Testis (tissue), 2 donors: ENCODE results near the gene SIL1.

Experiments
- CTCF ChIP-seq, 3 experiments: fragments of 450-650 bp in 2 of 3; fragments of 200-600 bp in 1 of 3; sonication (generic) in 1 of 3; IDR thresholded peaks; one replicate each; pipeline ENCODE4 v1.5.1; 2016 to 2019; ENCODE audit warnings: antibody characterized with exemption in 3 of 3, mild to moderate bottlenecking in 2 of 3, moderate library complexity in 1 of 3
- POLR2A ChIP-seq: fragments of 450-650 bp; IDR thresholded peaks from one replicate; pipeline ENCODE4 v1.6.1; 2017; ENCODE audit warnings: antibody characterized with exemption, mild to moderate bottlenecking, moderate library complexity

DNA sequence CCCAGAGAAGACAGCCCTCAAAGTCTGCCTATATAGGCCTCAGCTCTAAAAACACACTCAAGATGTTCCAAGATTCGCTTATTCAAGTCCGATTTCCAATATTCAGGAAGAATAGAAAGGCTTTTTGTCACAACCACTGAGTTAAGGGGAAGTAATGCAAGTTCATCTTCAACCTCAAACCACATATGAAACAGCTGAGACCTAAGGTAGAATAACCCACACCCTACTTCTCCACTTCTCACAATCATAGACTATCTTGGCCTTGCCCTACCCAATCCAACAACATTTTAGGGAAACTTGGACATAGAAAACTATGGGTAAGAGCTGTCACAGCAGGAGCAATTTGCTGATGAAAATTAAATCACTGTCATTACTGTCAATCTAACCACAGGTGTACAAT, 171.0 kb downstream of the SIL1 start:
- TF ChIP-seq CTCF (IDR thresholded peaks at IDR 0.05) (no peak), POLR2A (no peak)
